IMR-90 (cell line): ENCODE measurements around the gene PTGDR2. TPM values are rescaled to one million over a fixed set of nuclear protein-coding genes. Genes with fewer than 3 reads are reported as not detected.

Source experiments
- CHD1 ChIP-seq: IDR thresholded peaks from 2 replicates; pipeline ENCODE4 v1.6.1; 2012; ENCODE audit warnings: low read depth, low read length, improper control_type of control experiment
- CTCF ChIP-seq: conservative IDR thresholded peaks from 2 replicates; pipeline ENCODE4 v1.5.1; 2012; ENCODE audit warnings: mild to moderate bottlenecking, low read depth, low read length, improper control_type of control experiment
- MAFK ChIP-seq: IDR thresholded peaks from 2 replicates; pipeline ENCODE4 v1.6.1; 2012; ENCODE audit warnings: low read depth, low read length, improper control_type of control experiment
- SMC3 ChIP-seq: fragments of 150-350 bp; IDR thresholded peaks from 2 replicates; pipeline ENCODE4 v1.6.1; 2016; ENCODE audit warnings: low read depth, mild to moderate bottlenecking, antibody characterized with exemption, low read length, moderate library complexity
- polyA plus RNA-seq, 3 experiments: library from polyadenylated mRNA; depleted of rRNA; stranded (reverse); fragments of >200 nt; gene quantifications; 2 replicates each; pipeline ENCODE4 v1.2.3, GENCODE V29; 2012; ENCODE audit warnings: low replicate concordance in 1 of 3
- total RNA-seq: library from RNA; depleted of rRNA; stranded (reverse); fragments of >200 nt; gene quantifications from 2 replicates; pipeline ENCODE4 v1.2.3, GENCODE V29; 2012

Gene PTGDR2
- total and polyA plus RNA-seq, 2 of the 4 experiments (the other 2 are of a cell fraction): under 0.01 to 0.12 TPM

- TF ChIP-seq SMC3: no peak
- TF ChIP-seq MAFK: no peak
- no peak for TF ChIP-seq CHD1
- no peak for TF ChIP-seq CTCF
Observed at GRCh38 chr11:60852117-60852981, 3.4 kb downstream of the PTGDR2 start (continued).
